GM12892 (cell line): Measurements from ENCODE around the gene CCDC60.

Experiments used
- POLR2A ChIP-seq: IDR thresholded peaks from 2 replicates; pipeline ENCODE4 v1.6.1; 2011; ENCODE audit warnings: low read depth, low read length, control low read depth
- TAF1 ChIP-seq: IDR thresholded peaks from 2 replicates; pipeline ENCODE4 v1.6.1; 2011; ENCODE audit warnings: low read depth, mild to moderate bottlenecking, control low read depth, low read length, borderline replicate concordance

- TF ChIP-seq TAF1 = no peak
- TF ChIP-seq POLR2A = no peak
These were observed 33.1 kb upstream of the CCDC60 start for GRCh38 chr12:119301379-119301778.
